ENCODE measurements around the gene MARCHF3.

DNA sequence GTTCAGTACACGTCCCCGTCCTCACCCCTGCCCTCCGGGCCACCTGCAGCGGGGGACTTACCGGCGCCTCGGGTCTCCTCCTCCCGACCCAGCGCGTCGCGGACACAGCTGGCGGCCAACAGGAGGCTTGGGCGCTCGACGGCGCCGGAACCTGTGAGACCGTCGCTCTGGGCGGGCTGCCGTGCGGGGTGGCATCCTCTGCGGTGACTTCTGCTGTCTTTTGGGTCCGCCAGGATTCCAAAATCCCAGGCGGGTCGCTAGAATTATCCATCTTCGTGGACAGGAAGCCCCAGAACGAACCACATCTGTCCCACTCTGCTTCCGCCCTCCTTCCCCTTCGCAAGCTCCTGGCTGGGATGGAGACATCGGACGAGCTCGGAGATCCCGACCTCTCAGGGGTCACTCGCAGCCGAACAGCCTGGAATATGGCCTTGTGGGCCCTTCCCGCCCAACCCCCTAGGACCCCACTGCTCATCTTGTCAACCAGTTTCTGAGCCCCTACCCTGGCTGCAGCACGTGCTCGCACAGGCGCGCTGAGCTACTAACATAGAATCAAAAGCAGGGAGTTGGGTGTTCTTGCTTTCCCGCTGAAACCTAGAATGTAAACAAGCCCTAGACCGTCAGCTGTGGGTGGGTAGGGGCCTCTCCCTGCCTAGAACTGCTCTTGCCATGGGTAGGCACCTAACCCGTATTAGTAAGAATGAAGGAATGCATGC, 947 bp upstream of the MARCHF3 start:
- TF ChIP-seq, protein P1, sequence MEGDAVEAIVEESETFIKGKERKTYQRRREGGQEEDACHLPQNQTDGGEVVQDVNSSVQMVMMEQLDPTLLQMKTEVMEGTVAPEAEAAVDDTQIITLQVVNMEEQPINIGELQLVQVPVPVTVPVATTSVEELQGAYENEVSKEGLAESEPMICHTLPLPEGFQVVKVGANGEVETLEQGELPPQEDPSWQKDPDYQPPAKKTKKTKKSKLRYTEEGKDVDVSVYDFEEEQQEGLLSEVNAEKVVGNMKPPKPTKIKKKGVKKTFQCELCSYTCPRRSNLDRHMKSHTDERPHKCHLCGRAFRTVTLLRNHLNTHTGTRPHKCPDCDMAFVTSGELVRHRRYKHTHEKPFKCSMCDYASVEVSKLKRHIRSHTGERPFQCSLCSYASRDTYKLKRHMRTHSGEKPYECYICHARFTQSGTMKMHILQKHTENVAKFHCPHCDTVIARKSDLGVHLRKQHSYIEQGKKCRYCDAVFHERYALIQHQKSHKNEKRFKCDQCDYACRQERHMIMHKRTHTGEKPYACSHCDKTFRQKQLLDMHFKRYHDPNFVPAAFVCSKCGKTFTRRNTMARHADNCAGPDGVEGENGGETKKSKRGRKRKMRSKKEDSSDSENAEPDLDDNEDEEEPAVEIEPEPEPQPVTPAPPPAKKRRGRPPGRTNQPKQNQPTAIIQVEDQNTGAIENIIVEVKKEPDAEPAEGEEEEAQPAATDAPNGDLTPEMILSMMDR (IDR thresholded peaks at IDR 0.05), result no peak
- TF ChIP-seq POLR2A (IDR thresholded peaks at IDR 0.05), result no peak
